Measurements from ENCODE around the gene PPP1R14D. TPM values are rescaled to one million over a fixed set of nuclear protein-coding genes. Genes with fewer than 3 reads are reported as not detected.

PPP1R14D gene
- total RNA-seq, 1 experiment from 2014 or later: not detected

- in situ Hi-C loops (cut with HindIII; ENCODE audit: low pct_unique_long_range_greater_than_20kb, low sequenced_read_pairs): no loop called here
- no peak for DNase-seq (ENCODE audit: low read depth)
Observed at GRCh38 chr15:40855706-40856234, 27.3 kb upstream of the PPP1R14D start.

- in situ Hi-C loops (cut with HindIII; ENCODE audit: low pct_unique_long_range_greater_than_20kb, low sequenced_read_pairs): no loop called here
- no peak for DNase-seq (ENCODE audit: low read depth)
Observed at GRCh38 chr15:40854161-40854560, 25.7 kb upstream of the PPP1R14D start.

GRCh38 chr15:40853241-40853890, 24.9 kb upstream of the PPP1R14D start:
- in situ Hi-C loops (cut with HindIII; ENCODE audit: low pct_unique_long_range_greater_than_20kb, low sequenced_read_pairs): no loop called here
- no peak for DNase-seq (ENCODE audit: low read depth)

- in situ Hi-C loops (cut with HindIII; ENCODE audit: low pct_unique_long_range_greater_than_20kb, low sequenced_read_pairs): no loop called here
- DNase-seq (ENCODE audit: low read depth): no peak
Observed at GRCh38 chr15:40852529-40852928, 24.0 kb upstream of the PPP1R14D start.

GRCh38 chr15:40850576-40851112, 22.1 kb upstream of the PPP1R14D start:
- in situ Hi-C loops (cut with HindIII; ENCODE audit: low pct_unique_long_range_greater_than_20kb, low sequenced_read_pairs): no loop called here
- DNase-seq (ENCODE audit: low read depth): no peak

- DNase-seq (ENCODE audit: low read depth): peak; percentile 76
- in situ Hi-C loops (cut with HindIII; ENCODE audit: low pct_unique_long_range_greater_than_20kb, low sequenced_read_pairs): no loop called here
Observed at GRCh38 chr15:40847223-40847961, 18.9 kb upstream of the PPP1R14D start.

GRCh38 chr15:40846841-40847222, 18.3 kb upstream of the PPP1R14D start:
- DNase-seq (ENCODE audit: low read depth): no peak
- in situ Hi-C loops (cut with HindIII; ENCODE audit: low pct_unique_long_range_greater_than_20kb, low sequenced_read_pairs): no loop called here

- in situ Hi-C loops (cut with HindIII; ENCODE audit: low pct_unique_long_range_greater_than_20kb, low sequenced_read_pairs): no loop called here
Observed at GRCh38 chr15:40845511-40846284, 17.2 kb upstream of the PPP1R14D start.

GRCh38 chr15:40845036-40845435, 16.5 kb upstream of the PPP1R14D start:
- DNase-seq (ENCODE audit: low read depth): no peak
- in situ Hi-C loops (cut with HindIII; ENCODE audit: low pct_unique_long_range_greater_than_20kb, low sequenced_read_pairs): no loop called here

More at GRCh38 chr15:40845511-40846284, 17.2 kb upstream of the PPP1R14D start:
- DNase-seq (ENCODE audit: low read depth): peak; percentile 33

- no peak for DNase-seq (ENCODE audit: low read depth)
- in situ Hi-C loops (cut with HindIII; ENCODE audit: low pct_unique_long_range_greater_than_20kb, low sequenced_read_pairs): no loop called here
Observed at GRCh38 chr15:40844696-40845030, 16.2 kb upstream of the PPP1R14D start.

GRCh38 chr15:40843885-40844695, 15.6 kb upstream of the PPP1R14D start, which contains the start of gene SPINT1:
SPINT1 (plus strand) TSS chr15:40844048; CDS start chr15:40844555, 507 bp downstream.
- in situ Hi-C loops (cut with HindIII; ENCODE audit: low pct_unique_long_range_greater_than_20kb, low sequenced_read_pairs): no loop called here
- DNase-seq (ENCODE audit: low read depth): peak; percentile 8

GRCh38 chr15:40843261-40843884, 14.9 kb upstream of the PPP1R14D start:
- in situ Hi-C loops (cut with HindIII; ENCODE audit: low pct_unique_long_range_greater_than_20kb, low sequenced_read_pairs): no loop called here
- no peak for DNase-seq (ENCODE audit: low read depth)

GRCh38 chr15:40841741-40842140, 13.2 kb upstream of the PPP1R14D start:
- DNase-seq (ENCODE audit: low read depth): no peak
- in situ Hi-C loops (cut with HindIII; ENCODE audit: low pct_unique_long_range_greater_than_20kb, low sequenced_read_pairs): no loop called here

GRCh38 chr15:40838756-40839155, 10.2 kb upstream of the PPP1R14D start:
- DNase-seq (ENCODE audit: low read depth): no peak
- in situ Hi-C loops (cut with HindIII; ENCODE audit: low pct_unique_long_range_greater_than_20kb, low sequenced_read_pairs): no loop called here

GRCh38 chr15:40836020-40836419, 7.5 kb upstream of the PPP1R14D start:
- DNase-seq (ENCODE audit: low read depth): no peak
- in situ Hi-C loops (cut with HindIII; ENCODE audit: low pct_unique_long_range_greater_than_20kb, low sequenced_read_pairs): no loop called here

- in situ Hi-C loops (cut with HindIII; ENCODE audit: low pct_unique_long_range_greater_than_20kb, low sequenced_read_pairs): no loop called here
- no peak for DNase-seq (ENCODE audit: low read depth)
Observed at GRCh38 chr15:40832903-40833302, 4.4 kb upstream of the PPP1R14D start.

GRCh38 chr15:40831861-40832260, 3.4 kb upstream of the PPP1R14D start:
- in situ Hi-C loops (cut with HindIII; ENCODE audit: low pct_unique_long_range_greater_than_20kb, low sequenced_read_pairs): no loop called here
- no peak for DNase-seq (ENCODE audit: low read depth)

All from Caki2 (cell line).